ENCODE measurements around the gene MAP4K3. TPM values are rescaled to one million over a fixed set of nuclear protein-coding genes. Genes with fewer than 3 reads are reported as not detected.
A peak's percentile ranks its signal among the peaks of the same experiment; 100 is the strongest.
"Not testable (repeated sequence)": the region's sequence is repeated elsewhere in the genome, so short reads cannot be mapped to it uniquely, and the experiment has no call there.

Gene MAP4K3
- total RNA-seq, 1 donor from 2014 or later = 31.4 TPM

DNA sequence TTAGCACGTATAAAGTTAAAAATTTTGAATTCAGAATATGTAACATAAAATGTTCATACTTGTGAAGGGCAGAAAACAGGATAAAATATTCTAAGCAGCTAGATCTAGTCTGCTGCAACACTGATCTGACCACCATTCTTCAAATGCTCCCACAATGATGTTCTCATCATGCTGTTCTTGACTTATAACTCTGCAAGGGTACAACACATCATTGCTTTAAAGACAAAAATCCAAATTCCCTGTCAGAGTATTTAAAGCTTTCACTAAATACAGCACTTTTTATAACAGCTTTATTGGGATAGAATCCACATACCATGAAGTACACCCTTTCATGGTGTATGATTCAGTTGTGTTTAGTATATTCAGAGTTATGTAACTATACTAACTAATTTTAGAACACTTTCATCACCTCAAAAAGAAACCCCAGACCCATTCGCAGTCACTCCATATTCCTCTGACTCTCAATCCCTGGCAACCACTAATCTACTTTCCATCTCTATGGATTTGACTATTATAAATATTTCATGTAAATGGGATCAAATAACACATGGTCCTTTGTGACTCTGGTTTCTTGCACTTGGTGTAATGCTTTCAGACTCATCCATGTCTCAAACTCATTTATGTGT, 56.4 kb downstream of the MAP4K3 start:
- ATAC-seq = peak; percentile 56
- intact Hi-C loops (cut with micrococcal nuclease) = loop anchor here (5.0 to 10.0 kb wide), 2 partner anchors 57 to 134 kb away; partner anchors contain the start of gene MAP4K3

DNA sequence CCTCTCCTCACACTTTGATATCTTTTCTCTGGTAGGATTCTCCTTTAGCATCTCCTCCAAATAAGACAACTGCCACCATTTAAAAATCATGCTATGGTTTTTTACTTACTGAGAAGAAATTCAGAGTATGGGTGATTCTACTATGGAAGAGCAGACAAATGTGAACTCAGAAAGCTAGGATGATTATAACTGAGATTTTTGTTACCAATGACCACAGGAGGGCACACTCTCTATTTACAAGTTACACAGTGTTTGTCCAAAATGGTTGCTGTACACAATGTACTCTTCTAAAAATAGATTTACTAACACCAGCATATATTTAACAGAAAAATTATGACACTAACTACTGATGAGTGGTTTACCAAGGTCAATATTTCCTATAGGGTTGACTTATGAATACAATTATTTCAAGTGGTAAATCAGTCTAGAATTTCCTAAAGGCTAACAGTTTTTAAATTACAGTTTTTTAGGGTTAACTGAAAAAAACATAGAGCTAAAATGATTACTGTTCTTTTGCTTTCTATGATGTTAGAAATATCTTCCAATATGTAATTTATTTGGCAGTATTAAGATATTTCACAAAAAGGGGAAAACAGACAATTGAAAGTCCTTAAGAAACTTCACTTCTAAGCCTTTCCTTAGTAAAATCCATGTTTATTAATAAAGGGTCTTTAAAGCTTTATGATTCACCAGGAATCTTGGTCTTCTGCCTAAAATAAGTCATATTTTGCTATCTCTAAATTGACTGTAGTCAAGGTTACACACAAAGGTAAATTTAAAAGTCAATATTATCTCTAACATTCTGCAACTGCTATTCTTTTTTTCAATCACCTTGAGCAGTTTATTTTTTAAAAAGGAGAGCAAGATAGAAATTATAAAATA, 57.2 kb downstream of the MAP4K3 start:
- ATAC-seq = peak; percentile 82
- no peak for DNase-seq
- intact Hi-C loops (cut with micrococcal nuclease) = loop anchor here (5.0 to 10.0 kb wide), 2 partner anchors 57 to 135 kb away; partner anchors contain the start of gene MAP4K3

More for the DNA sequence above, 56.4 kb downstream of the MAP4K3 start:
- no peak for DNase-seq

DNA sequence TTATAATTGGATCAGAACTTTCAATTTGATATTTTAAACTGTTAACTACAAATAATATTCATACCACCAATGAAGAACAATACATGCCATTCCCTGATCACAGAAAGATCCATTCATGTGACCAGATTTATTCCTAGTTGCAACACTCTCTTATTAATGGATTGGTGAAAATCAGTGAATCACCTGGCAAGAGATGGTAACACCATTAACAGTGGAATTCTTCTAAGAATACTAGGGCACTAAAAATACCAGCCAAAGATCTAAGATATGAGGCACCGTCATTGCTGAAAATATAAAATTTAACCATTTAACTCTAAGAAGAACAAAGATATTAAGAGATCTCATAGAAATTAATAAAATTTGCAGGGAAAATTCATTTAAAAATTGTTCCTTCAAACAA, 58.1 kb downstream of the MAP4K3 start:
- no peak for ATAC-seq
- no peak for DNase-seq
- intact Hi-C loops (cut with micrococcal nuclease) = no loop called here

DNA sequence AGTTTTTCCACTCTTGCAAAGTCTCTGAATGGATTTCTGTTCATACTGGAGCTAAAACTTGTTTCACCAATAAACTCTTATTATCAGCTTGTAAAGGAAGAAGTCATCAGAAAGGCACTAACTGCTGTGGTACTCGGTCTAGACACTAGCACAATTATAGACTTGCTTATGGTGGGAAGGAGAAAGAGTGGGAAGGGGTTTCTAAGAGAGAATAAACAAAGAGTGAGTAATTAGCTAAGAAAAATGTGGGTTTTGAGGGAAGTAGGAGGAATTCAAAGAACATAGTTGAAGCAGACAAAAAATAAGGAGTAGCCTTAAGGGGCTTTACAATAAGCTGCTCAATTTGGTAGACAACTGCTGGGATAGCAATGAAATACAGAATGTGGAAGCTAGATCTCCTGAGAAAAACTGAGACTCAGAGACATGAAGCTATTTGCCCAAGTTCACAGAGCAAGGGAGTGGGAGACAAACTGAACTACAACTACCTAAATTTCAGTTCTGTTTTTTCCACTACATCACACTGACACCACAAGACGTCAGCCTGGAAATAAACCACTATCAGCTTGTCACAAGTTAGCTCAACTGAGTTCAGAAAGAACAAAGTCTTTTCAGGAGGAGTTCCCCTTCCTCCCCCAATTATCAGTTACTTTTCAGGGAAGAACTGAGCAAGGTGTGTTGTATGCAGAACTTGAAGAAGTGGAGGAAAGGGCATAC, 59.7 kb downstream of the MAP4K3 start:
- intact Hi-C loops (cut with micrococcal nuclease) = no loop called here
- peak; percentile 18 for ATAC-seq
- no peak for DNase-seq

DNA sequence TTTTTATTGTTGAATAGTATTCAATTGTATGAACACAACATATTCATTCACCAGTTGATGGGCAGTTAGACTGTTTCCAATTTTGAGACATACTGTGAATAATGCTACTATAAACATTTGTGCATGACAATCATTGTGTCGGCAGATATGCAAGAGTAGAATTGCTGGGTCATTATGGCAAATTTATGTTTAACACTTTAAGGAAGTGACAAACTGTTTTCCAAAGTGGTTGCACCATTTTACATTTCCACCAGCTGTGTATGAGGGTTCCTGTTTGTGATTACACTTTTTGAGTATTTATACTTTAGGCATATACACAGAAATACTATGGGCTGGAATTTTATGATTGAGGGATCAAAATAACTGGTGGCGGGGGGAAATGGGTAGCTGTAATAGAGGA, 61.2 kb downstream of the MAP4K3 start:
- intact Hi-C loops (cut with micrococcal nuclease) = no loop called here
- DNase-seq (no peak), ATAC-seq (no peak)

DNA sequence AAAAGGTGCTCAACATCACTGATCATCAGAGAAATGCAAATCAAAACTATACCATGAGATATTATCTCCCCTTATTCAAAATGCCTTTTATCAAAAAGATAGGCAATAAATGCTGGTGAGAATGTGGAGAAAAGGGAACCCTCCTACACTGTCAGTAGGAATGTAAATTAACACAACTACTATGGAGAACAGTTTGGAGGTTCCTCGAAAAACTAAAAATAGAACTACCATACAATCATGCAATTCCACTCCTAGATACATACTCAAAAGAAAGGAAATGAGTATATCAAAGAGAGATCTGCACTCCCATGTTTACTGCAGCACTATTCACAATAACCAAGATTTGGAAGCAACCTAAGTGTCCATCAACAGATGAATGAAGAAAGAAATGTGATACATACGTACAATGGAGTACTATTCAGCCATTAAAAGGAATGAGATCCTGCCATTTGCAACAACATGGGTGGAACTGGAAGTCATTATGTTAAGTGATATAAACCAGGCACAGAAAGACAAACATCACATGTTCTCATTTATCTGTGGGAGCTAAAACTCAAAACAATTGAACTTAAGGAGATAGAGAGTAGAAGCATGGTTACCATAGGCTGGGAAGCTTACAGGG, 63.8 kb downstream of the MAP4K3 start:
- ATAC-seq (no peak), DNase-seq (no peak)
- intact Hi-C loops (cut with micrococcal nuclease) = no loop called here

DNA sequence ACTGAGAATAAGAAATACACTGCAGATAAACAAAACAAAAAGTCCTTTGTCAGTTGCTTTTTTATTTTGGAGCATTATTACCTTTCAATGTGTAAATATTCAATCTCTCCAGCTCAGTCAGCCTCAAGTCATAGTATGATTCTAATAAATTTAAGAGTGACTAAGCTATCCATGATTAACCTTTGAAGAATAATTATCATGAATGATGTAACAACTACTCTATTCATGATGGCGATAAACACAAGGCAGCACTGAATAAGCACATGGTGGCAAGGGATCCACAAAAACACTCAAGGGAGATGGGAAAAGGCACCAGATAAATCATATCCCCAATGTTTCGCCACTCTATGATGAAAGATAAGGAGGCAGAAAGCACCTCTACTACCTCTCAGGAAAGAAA, 67.0 kb downstream of the MAP4K3 start:
- DNase-seq = no peak
- intact Hi-C loops (cut with micrococcal nuclease) = no loop called here
- no peak for ATAC-seq

DNA sequence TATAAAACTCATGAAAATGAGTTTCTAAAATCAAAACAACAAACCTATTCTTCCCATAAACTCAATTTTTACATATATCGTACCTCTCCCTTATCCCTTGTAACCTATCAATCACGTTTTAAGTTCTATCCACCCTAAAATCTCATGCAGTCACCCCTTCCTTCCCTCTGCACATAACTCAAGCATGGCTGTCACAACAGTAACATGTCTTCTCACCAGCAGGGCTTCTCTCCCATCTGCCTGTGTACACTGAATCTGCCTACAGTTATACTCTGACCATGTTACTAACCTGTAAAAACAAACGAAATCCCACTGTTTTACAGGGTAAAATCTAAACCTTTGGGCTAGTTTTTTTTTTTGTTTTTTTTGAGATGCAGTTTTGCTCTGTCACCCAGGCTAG, 68.2 kb downstream of the MAP4K3 start:
- peak; percentile 30 for ATAC-seq
- no peak for DNase-seq
- intact Hi-C loops (cut with micrococcal nuclease) = no loop called here

DNA sequence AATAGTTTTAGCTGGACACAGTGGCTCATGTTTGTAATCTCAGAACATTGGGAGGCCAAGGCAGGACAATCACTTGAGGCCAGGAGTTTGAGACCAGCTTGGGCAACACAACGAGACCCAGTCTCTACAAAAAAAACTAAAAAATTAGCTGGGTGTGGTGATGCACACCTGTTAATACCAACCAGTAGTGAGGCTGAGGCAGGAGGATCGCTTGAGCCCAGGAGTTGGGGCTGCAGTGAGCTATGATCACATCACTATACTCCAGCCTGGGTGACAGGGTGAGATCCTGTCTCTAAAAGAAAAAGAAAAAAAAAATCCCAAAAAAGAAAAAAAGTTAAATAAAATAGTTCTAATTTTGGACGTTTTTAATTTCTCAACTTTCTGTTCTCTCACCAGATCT, 68.7 kb downstream of the MAP4K3 start:
- intact Hi-C loops (cut with micrococcal nuclease) = no loop called here
- no peak for DNase-seq
- peak; percentile 32 for ATAC-seq

DNA sequence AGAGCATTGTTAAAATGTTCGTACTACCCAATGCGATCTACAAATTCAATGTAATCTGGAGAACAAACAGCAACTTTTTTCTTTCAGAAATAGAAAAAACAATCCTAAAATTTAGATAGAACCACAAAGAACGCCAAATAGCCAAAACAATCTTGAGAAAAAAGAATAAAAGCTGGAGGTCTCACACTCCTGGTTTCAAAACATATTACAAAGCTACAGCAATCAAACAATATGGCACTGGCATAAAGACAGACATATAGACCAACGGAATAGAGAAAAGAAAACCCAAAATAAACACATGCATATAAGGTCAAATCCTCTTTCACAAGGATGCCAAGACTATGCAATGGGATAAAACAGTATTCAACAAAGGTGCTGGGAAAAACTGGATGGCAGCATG, 74.5 kb downstream of the MAP4K3 start:
- intact Hi-C loops (cut with micrococcal nuclease) = no loop called here
- ATAC-seq (no peak), DNase-seq (no peak)

DNA sequence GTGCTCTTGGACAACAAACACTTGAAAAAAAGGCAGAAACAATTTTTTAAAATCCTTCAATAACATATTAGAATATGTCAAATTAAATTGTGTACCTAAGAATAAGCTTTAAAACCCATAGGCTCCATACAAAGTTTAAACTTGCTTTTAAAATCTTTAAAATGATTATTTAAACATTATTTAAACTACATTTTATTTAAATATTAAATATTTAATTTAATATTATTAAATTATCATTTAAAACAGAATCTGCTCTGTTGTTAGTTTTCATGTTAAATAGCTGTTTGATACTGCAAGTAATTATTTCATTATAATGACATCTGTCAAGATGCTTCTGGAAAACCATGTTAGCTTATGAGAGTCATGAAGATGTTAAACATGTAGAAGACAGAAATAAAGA, 75.6 kb downstream of the MAP4K3 start:
- ATAC-seq = no peak
- no peak for DNase-seq
- intact Hi-C loops (cut with micrococcal nuclease) = no loop called here

DNA sequence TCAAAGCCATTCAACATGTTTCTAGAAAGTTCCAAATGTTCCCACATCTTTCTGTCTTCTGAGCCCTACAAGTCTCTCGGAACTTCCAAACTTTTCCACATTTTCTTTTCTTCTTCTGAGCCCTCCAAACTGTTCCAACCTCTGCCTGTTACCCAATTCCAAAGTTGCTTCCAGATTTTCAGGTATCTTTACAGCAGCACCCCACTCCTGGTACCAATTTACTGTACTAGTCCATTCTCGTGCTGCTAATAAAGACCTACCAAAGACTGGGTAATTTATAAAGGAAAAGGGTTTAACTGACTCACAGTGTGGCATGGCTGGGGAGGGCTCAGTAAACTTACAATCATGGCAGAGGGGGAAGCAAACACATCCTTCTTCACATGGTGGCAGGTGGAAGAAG, 76.7 kb downstream of the MAP4K3 start:
- DNase-seq; ATAC-seq; intact Hi-C loops (cut with micrococcal nuclease): not testable (repeated sequence)

DNA sequence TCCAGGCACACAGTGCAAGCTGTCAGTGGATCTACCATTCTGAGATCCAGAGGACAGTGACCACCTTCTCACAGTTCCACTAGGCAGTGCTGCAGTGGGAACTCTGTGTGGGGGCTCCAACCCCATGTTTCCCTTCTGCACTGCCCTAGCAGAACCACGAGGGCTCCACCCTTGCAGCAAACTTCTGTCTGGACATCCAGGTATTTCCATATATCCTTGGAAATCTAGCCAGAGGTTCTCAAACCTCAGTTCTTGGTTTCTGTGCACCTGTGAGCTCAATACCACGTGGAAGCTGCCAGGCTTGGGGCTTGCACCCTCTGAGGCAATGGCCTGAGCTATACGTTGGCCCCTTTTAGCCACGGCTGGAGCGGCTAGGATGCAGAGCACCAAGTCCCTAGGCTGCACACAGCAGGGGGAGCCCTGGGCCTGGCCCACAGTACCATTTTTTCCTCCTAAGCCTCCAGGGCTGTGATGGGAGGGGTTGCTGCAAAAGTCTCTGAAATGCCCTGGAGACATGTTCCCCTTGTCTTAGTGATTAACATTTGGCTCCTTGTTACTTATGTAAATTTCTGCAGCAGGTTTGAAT, 77.5 kb downstream of the MAP4K3 start:
- no peak for ATAC-seq
- no peak for DNase-seq
- intact Hi-C loops (cut with micrococcal nuclease) = no loop called here

DNA sequence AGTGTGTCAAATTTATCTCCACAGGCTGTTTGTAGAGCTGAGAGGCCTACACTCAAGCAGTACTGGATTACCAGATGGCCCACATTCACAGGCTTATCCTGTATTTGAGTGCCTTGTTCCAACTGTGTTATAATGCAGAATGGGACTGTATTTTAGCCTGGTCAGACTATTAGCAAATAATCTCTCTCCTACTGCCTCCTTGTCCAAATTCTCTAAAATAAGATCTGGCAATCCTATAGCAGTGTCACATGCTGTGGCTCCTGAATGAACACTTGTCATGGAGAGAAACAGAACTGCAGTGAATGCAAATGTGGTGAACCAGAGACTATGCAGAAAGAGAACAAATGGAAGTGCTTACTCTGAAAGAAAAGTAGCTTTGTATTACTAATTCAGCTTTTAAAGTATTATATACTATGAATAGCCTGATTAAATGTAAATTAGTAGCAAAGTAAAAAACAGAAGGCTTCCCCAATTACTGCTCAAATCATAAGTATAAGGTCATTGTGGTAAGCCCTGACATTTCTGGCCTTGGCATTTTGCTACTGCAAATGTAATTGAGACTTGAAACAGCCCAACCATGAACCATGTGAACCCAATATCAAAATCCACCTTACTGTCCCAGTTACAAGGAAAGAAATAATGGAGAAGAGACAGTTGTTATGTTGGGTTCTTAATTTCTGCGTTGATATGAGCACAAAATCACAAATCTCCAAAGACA, 80.0 kb downstream of the MAP4K3 start:
- ATAC-seq (peak; percentile 89), DNase-seq (no peak)
- intact Hi-C loops (cut with micrococcal nuclease) = no loop called here

DNA sequence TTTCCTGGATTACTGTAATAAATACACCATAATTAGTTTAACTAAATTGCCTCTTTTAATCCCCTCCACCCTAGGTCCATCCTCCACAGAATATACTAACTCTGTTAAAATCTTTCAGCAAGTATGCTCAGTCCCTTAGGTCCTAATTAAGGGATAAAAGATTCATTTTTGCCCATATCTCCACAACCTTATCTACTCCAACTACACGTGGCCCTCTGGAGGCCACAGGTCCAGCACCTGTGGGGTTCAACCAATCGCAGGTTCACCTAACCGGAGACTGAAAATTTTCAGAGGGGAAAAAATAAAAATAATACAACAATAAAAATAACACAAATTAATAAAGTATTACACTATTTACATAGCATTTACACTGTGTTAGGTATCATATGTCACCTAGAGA, 86.4 kb downstream of the MAP4K3 start:
- DNase-seq (no peak), ATAC-seq (no peak)
- intact Hi-C loops (cut with micrococcal nuclease) = no loop called here

DNA sequence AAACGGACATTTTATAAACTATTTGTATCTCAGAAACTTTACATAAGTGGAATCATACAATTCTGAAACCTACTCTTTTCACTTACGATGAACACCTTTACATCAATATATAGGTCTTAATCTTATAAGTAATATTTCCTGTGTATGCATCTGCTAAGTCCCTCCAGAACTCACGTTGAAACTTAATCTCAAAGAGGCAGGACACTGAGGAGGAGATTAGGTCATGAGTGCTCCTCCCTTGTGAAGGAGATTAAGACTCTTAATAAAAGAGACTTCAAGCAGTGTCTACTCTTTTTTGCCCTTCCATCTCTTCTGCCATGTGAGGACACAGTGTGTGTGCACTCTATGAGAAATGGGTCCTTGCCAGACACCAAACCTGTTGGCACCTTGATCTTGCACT, 98.6 kb downstream of the MAP4K3 start:
- ATAC-seq (no peak), DNase-seq (no peak)
- intact Hi-C loops (cut with micrococcal nuclease) = no loop called here

DNA sequence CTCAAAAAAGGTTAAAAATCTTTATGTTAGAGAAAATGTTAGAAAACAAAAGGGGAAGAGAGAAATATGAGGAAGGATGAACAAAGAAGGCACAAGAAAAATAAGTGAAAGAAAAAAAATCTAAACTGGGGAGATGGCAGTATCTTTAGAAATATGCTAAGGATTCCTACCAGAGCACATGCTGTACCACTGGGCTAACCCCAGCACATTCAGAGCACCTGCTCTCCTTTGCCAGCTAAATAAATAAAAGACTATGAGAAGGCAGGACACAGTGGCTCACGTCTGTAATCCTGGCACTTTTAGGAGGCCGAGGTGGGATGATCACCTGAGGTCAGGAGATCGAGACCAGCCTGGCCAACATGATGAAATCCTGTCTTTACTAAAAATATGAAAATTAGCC, 101.2 kb downstream of the MAP4K3 start:
- DNase-seq (no peak), ATAC-seq (peak; percentile 48)
- intact Hi-C loops (cut with micrococcal nuclease) = no loop called here

DNA sequence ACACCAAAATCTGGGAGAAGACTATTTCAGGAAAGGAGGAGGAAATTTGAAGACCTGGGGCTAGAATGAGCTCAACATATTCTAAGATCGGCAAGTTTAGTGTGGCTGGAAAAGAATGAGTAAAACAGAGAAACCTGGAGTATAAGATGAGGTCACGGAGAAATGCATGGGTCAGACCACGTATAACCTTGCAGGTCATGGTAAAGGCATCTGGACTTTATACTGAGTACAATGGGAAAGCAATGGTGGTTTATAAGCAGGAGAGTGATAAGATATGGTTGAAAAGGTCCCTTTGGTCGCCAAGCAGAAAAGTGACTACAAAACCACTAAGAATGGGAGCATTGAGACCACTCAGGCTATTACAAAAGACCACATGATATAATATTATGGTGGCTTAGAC, 102.1 kb downstream of the MAP4K3 start:
- no peak for DNase-seq
- no peak for ATAC-seq
- intact Hi-C loops (cut with micrococcal nuclease) = no loop called here

DNA sequence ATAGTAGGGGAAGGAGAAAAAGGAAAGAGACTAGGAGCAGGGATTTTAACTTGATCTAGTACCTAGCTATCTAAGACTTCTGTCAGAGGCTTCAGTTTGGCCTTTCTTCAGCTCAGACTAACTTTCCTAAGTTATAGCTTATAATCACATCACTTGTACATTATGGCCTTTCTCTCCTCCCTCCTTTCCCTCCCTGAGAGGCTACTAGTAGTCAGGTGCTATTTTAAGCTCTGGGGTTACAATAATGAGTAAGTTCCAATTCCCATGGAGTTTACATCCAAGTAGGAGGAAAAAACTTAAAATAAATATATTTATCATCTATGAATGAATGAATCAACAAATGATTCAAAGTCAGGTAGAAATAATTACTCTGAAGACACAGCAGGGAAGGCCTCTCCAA, 102.6 kb downstream of the MAP4K3 start:
- peak; percentile 43 for ATAC-seq
- no peak for DNase-seq
- intact Hi-C loops (cut with micrococcal nuclease) = no loop called here
